H9 (cell line): Measurements from ENCODE around the gene KCTD12. TPM values are rescaled to one million over a fixed set of nuclear protein-coding genes. Genes with fewer than 3 reads are reported as not detected.

Experiments
- DNase-seq: peaks from one replicate; pipeline ENCODE4 v3.0.0-alpha.2; 2017
- H2AFZ ChIP-seq: one replicate; pipeline ENCODE4 v1.6.1; 2013; ENCODE audit warnings: mild to moderate bottlenecking, low read length, control low read depth, moderate library complexity
- H2AK5ac ChIP-seq: 2 replicates; pipeline ENCODE4 v1.6.1; 2013; ENCODE audit warnings: low read length, control low read depth, mixed read lengths; ENCODE audit not compliant: insufficient read length
- H2BK120ac ChIP-seq: one replicate; pipeline ENCODE4 v1.6.1; 2013; ENCODE audit warnings: low read depth, mild to moderate bottlenecking, low read length, control low read depth, inconsistent platforms; ENCODE audit not compliant: poor library complexity, severe bottlenecking
- H2BK12ac ChIP-seq: 2 replicates; pipeline ENCODE4 v1.6.1; 2013; ENCODE audit warnings: low read length, control low read depth, mixed read lengths, low read depth; ENCODE audit not compliant: insufficient read length
- H2BK15ac ChIP-seq: 2 replicates; pipeline ENCODE4 v1.6.1; 2013; ENCODE audit warnings: low read depth, low read length, control low read depth
- H2BK20ac ChIP-seq: one replicate; pipeline ENCODE4 v1.6.1; 2013; ENCODE audit warnings: low read depth, mild to moderate bottlenecking, low read length, control low read depth, inconsistent platforms; ENCODE audit not compliant: poor library complexity, severe bottlenecking
- H2BK5ac ChIP-seq: 2 replicates; pipeline ENCODE4 v1.6.1; 2013; ENCODE audit warnings: low read length, control low read depth, mixed read lengths; ENCODE audit not compliant: insufficient read length
- H3K14ac ChIP-seq: 2 replicates; pipeline ENCODE4 v1.6.1; 2013; ENCODE audit warnings: low read length, control low read depth; ENCODE audit not compliant: insufficient read depth
- H3K18ac ChIP-seq: 2 replicates; pipeline ENCODE4 v1.6.1; 2013; ENCODE audit warnings: low read depth, mild to moderate bottlenecking, mixed read lengths, low read length, control low read depth; ENCODE audit not compliant: insufficient read length
- H3K23ac ChIP-seq: 2 replicates; pipeline ENCODE4 v1.6.1; 2013; ENCODE audit warnings: low read length, control low read depth, mixed read lengths, low read depth; ENCODE audit not compliant: insufficient read length
- H3K23me2 ChIP-seq: 2 replicates; pipeline ENCODE4 v1.6.1; 2013; ENCODE audit warnings: low read depth, mild to moderate bottlenecking, mixed read lengths, low read length, control low read depth; ENCODE audit not compliant: insufficient read length, poor library complexity, severe bottlenecking
- H3K27ac ChIP-seq: 2 replicates; pipeline ENCODE4 v1.5.1; 2013; ENCODE audit warnings: low read length, control low read depth, mixed read lengths, low read depth; ENCODE audit not compliant: insufficient read length
- H3K27me3 ChIP-seq: 2 replicates; pipeline ENCODE4 v1.6.1; 2013; ENCODE audit warnings: low read length, control low read depth, inconsistent platforms; ENCODE audit not compliant: insufficient read depth
- H3K4ac ChIP-seq: 2 replicates; pipeline ENCODE4 v1.6.1; 2013; ENCODE audit warnings: low read depth, mild to moderate bottlenecking, control low read depth, inconsistent platforms, low read length, moderate library complexity
- H3K4me1 ChIP-seq: 2 replicates; pipeline ENCODE4 v1.6.1; 2013; ENCODE audit warnings: low read length, control low read depth, inconsistent platforms; ENCODE audit not compliant: insufficient read depth
- H3K4me2 ChIP-seq: 2 replicates; pipeline ENCODE4 v1.6.1; 2013; ENCODE audit warnings: low read length, control low read depth, mixed read lengths; ENCODE audit not compliant: insufficient read length, insufficient read depth
- H3K56ac ChIP-seq: 2 replicates; pipeline ENCODE4 v1.6.1; 2013; ENCODE audit warnings: low read depth, mild to moderate bottlenecking, mixed read lengths, low read length, control low read depth; ENCODE audit not compliant: insufficient read length
- H3K79me1 ChIP-seq: 2 replicates; pipeline ENCODE4 v1.6.1; 2013; ENCODE audit warnings: low read depth, mild to moderate bottlenecking, moderate library complexity, low read length, control low read depth, inconsistent platforms; ENCODE audit not compliant: insufficient read depth, poor library complexity, severe bottlenecking
- H3K79me2 ChIP-seq: 2 replicates; pipeline ENCODE4 v1.6.1; 2013; ENCODE audit warnings: low read length, control low read depth, inconsistent platforms; ENCODE audit not compliant: insufficient read depth
- H3K9ac ChIP-seq: 2 replicates; pipeline ENCODE4 v1.6.1; 2013; ENCODE audit warnings: low read length, control low read depth, mixed read lengths; ENCODE audit not compliant: insufficient read length; ENCODE audit errors: extremely low read depth
- H3K9me3 ChIP-seq: one replicate; pipeline ENCODE4 v1.6.1; 2013; ENCODE audit warnings: low read depth, low read length, inconsistent platforms; ENCODE audit not compliant: control insufficient read depth
- H3T11ph ChIP-seq: one replicate; pipeline ENCODE4 v1.6.1; 2013; ENCODE audit warnings: mild to moderate bottlenecking, low read length, control low read depth, inconsistent platforms
- H4K20me1 ChIP-seq: one replicate; pipeline ENCODE4 v1.6.1; 2013; ENCODE audit not compliant: control insufficient read depth, insufficient read length, insufficient read depth
- H4K5ac ChIP-seq: 2 replicates; pipeline ENCODE4 v1.6.1; 2013; ENCODE audit warnings: low read depth, mild to moderate bottlenecking, mixed read lengths, low read length, control low read depth; ENCODE audit not compliant: insufficient read length
- H4K8ac ChIP-seq: replicated peaks from 2 replicates; pipeline ENCODE4 v1.6.1; 2013; ENCODE audit warnings: low read length, control low read depth, mixed read lengths, low read depth; ENCODE audit not compliant: insufficient read length
- H4K91ac ChIP-seq: 2 replicates; pipeline ENCODE4 v1.6.1; 2013; ENCODE audit warnings: low read depth, mild to moderate bottlenecking, moderate library complexity, mixed read lengths, low read length, control low read depth; ENCODE audit not compliant: insufficient read length
- H3K27ac Mint-ChIP-seq, 3 experiments: 2 replicates in 2 of 3; 3 replicates in 1 of 3; pipeline ENCODE4 v1.8.0; 2020 to 2021; ENCODE audit warnings: mixed read lengths in 3 of 3, mild to moderate bottlenecking in 1 of 3, moderate library complexity in 1 of 3
- H3K27me3 Mint-ChIP-seq: 2 replicates; pipeline ENCODE4 v1.8.0; 2021; ENCODE audit warnings: low read depth, mild to moderate bottlenecking, moderate library complexity, mixed read lengths
- H3K36me3 Mint-ChIP-seq, 3 experiments: 2 replicates in 2 of 3; 3 replicates in 1 of 3; pipeline ENCODE4 v1.8.0; 2020 to 2021; ENCODE audit warnings: low read depth in 3 of 3, mixed read lengths in 3 of 3; ENCODE audit not compliant: insufficient read depth in 1 of 3
- H3K4me1 Mint-ChIP-seq, 2 experiments: 2 replicates each; pipeline ENCODE4 v1.8.0; 2020; ENCODE audit warnings: mixed read lengths in 2 of 2
- H3K4me3 Mint-ChIP-seq, 2 experiments: 2 replicates in 1 of 2; 3 replicates in 1 of 2; pipeline ENCODE4 v1.8.0; 2020 to 2021; ENCODE audit warnings: mild to moderate bottlenecking in 2 of 2, mixed read lengths in 2 of 2, moderate library complexity in 1 of 2
- H3K9me3 Mint-ChIP-seq, 2 experiments: 2 replicates in 1 of 2; 3 replicates in 1 of 2; pipeline ENCODE4 v1.8.0; 2020; ENCODE audit warnings: mild to moderate bottlenecking in 2 of 2, mixed read lengths in 2 of 2, moderate library complexity in 1 of 2
- CTCF ChIP-seq: fragments of 200-600 bp; sonication (generic); conservative IDR thresholded peaks from 3 replicates; pipeline ENCODE4 v1.8.0; 2021; ENCODE audit warnings: antibody characterized with exemption, mild to moderate bottlenecking
- WGBS: extraction: QIAGEN DNeasy Blood & Tissue Kit; methylation state at CpG from one replicate; pipeline ENCODE4 v1.1.7; 2013; ENCODE audit warnings: missing lambda C conversion rate, low lambda C conversion rate, mixed read lengths; ENCODE audit not compliant: insufficient read length; ENCODE audit errors: extremely low coverage; 5-methylcytosine and 5-hydroxymethylcytosine counted together
- total RNA-seq: library from RNA; stranded (reverse); gene quantifications from 2 replicates; pipeline ENCODE4 v1.2.1, GENCODE V29; 2021

The KCTD12 gene
- total RNA-seq, 1 experiment from 2014 or later: 3.4 TPM

- Histone ChIP-seq H2BK5ac (no peak overlapping the region), H3K14ac (peak overlapping the region; percentile 55; the same call in 1 of the 2 replicates), H2AFZ (no peak overlapping the region), H3K18ac (no peak overlapping the region), H3K79me2 (no peaks in the 10 kb centered on the region), H2BK120ac (no peak overlapping the region), H3K23me2 (no peaks in the 10 kb centered on the region), H3K4ac (no peak overlapping the region), H4K5ac (no peak overlapping the region), H2BK12ac (no peak overlapping the region), H2BK15ac (no peak overlapping the region), H3K4me1 (no peaks in the 10 kb centered on the region), H3K79me1 (no peaks in the 10 kb centered on the region), H3K27ac (no peak overlapping the region), H3K9me3 (no peaks in the 10 kb centered on the region), H4K20me1 (no peaks in the 10 kb centered on the region), H2AK5ac (no peak overlapping the region), H3T11ph (no peak overlapping the region), H3K4me2 (no peak overlapping the region), H3K27me3 (no peaks in the 10 kb centered on the region), H2BK20ac (no peak overlapping the region), H4K91ac (no peak overlapping the region), H4K8ac (no peak overlapping the region), H3K9ac (no peak overlapping the region), H3K56ac (no peak overlapping the region), H3K23ac (no peak overlapping the region)
- no peak for DNase-seq
- no peaks in the 10 kb centered on the region for H3K27me3 Mint-ChIP-seq
- TF ChIP-seq CTCF: no peak
- no CpG with 5 or more reads among the region's 3 CpGs for WGBS
- H3K36me3 Mint-ChIP-seq: no peaks in the 10 kb centered on the region
- H3K9me3 Mint-ChIP-seq: no peaks in the 10 kb centered on the region
- no peaks in the 10 kb centered on the region; a peak in 1 of 4 replicates for H3K4me1 Mint-ChIP-seq
- no peak overlapping the region for H3K4me3 Mint-ChIP-seq
- H3K27ac Mint-ChIP-seq: no peak overlapping the region
Measured at GRCh38 chr13:76861859-76862258, 24.3 kb downstream of the KCTD12 start.
